NCI-H345 treated with DMSO at 0.1 percent for 48 hours (cell line): Measurements from ENCODE around the gene FAM89B.

Experiments used
- DNase-seq: peaks from one replicate; lab custom pipeline; 2025; ENCODE audit not compliant: unreplicated experiment; lab: John Stamatoyannopoulos, UW

FAM89B gene

DNA sequence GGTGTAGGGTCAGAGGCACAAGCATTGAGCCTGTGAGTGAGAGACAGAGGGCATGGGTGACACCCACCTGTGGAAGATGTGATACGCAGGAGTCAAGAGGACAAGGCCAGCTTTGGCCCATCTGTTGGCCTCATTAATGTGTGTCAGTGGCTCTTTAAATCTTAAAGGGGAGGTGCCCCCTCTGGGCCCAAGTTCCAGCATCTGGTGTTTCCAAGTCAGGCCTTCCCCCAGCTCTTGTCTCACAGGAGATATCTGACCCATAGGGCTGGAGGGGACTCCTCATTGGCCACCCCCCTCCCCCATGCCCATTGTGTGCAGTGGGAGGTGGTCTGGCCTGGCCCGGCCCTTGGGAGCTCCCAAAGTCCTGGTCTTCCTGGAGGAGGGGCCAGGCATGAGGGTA is 14.3 kb downstream of the FAM89B start:
- no peak for DNase-seq

DNA sequence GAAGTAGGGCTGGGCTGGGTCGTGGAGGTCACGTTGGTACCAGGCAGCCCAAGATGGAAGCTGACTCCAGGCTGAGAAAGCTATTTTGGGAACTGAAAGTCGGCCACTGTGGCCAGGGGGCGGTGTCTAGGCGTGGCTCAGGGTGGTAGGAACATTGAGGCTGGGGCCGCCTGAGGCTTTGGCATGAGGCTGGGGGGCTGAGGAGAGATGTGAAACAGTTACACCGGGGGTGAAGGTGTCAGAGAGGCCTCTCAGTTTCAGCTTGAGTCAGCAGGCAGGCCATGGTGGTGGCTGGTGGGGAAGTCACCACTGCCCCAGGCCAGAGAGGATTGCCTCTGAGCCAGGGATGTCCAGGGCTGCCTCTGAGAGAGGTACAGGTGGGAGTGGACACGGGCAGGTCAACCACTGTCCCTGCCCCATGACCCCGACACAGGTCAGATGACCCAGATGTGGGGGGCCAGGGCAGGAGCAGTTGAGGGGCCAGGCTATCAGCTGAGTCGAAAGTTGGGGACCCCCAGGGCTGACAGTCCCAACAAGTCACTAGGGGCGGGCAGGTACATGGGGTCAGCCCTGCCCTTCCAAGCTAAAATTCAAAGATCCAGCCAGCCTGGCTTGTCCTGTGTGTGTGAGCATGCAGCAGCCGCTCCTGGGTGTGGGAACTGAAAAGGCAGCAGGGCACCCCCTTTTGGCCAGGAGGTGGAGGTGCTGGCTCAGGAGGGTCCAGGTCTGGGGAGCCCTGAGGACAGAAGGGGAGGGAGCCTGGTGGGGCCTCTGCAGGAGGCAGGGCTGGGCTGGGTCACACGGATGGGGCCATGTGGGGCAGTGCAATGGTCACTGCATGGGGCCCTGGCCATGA is 16.1 kb downstream of the FAM89B start:
- no peak for DNase-seq

DNA sequence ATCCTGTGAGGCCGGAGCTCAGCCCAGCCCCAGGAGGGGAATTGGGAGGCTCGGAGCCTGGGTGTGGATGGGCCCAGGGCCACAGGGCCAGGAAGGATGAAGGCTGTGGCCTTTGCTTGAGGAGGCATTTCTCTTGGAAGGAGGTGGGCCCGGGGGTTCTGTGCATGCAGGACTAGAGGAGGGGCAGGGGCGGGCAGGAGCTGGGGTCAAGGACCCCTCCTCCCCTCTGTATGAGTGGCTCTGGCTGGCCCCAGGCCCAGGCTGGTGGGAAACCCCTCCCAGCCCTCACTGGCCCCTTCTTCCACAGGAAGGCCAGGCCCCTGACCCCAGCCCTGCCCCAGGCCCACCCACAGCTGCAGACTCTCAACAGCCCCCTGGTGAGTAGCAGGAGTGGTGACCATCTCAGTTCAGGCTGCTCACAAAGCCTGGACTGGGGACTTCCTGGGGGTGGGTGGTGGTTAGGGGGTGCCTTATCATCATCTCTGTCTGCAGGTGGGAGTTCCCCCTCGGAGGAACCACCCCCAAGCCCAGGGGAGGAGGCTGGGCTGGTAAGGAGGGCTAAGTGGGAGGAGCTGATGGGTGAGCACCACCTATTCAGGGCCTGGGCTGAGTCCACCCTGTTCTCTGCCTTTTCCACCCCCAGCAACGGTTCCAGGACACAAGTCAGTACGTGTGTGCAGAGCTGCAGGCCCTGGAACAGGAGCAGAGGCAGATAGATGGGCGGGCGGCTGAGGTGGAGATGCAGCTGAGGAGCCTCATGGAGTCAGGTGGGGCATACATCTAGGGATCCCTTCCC is 17.3 kb downstream of the FAM89B start:
- DNase-seq = no peak

DNA sequence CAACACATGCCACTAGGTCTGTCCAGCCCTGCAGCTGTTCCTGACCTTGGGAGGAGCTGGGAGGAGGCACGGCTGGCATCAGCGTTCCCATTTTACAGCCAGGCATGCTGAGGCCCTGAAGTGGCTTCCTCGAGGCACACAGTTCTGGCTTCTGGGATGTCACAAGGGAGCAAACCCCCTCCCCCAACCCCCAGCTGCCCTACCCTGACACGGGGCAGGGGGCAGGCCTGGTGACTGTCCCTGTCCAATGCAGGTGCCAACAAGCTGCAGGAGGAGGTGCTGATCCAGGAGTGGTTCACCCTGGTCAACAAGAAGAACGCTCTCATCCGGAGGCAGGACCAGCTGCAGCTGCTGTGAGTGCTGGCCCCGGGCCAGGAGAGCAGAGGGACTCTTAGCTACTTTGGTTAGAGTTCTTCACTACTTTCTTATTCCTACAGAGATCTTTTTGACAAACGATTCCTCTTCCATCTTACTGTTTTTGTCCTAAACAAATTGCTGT is 18.0 kb downstream of the FAM89B start:
- no peak for DNase-seq

DNA sequence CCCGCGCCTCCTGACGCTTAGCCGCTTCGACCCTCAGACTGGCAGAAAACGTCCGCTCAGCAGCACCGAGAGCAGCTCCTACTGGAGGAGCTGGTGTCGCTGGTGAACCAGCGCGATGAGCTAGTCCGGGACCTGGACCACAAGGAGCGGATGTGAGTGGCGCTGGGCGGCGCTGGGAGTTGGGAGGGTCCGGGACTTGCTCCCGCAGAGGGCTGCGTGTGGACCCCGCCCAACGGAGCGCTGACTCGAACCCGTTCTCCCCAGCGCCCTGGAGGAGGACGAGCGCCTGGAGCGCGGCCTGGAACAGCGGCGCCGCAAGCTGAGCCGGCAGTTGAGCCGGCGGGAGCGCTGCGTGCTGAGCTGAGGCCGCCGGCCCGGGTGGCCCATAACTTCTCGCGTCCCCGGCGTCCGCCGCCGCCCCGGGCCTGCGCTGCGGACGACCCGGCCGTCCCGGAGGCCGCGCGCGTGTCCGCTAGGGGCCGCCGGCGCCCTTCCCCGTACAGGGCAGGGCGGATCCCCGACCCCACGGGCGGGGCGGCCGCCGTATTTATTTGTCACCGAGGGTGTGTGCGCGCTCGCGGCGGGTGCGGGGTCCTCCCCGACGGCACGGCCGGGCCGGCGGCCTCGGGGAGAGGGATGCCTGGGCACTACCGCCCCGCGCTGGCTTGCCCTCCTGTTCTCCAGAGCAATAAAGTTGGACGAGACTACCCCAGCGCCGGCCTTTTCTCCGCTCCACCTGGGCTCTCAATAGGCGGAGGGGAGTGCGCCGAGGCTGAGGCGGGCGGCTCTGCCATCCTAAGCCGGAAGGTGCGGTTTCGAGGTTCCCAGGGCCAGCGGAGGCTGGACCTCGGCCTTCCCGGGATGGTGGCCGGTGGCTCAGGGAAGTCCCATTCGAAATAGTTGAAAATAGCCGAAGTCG is 19.9 kb downstream of the FAM89B start:
- DNase-seq = no peak

DNA sequence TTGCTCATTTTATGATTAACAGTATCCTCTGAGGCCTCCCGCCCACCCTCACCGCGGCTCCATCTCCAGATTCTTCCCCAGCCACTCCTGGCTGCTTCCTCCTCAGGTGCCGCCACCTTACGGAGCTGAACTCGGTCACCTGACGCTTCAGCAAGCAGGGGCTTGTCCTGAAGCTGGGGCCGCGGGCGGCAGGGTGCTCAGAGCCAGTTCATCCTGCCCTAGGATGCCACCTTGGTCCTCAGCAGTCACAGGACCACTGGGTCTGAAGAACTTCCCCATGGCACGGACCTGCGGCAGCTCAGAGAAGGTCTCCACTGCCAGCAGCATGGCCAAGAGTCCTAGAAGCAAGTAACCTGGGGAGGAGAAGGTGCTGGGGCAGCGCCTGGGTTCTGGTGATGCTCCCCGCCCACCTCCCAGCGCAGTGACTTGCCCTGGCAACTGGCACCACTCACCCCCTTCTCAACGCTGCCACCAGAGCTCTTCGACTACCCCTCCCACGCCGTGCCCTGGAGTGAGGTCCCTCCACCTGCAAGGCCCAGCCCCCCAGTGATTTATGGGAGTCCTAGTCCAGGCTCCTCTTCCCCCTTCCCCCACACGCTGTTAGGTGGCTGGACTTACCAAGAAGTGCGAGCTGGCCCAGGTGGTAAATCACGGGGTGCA is 20.6 kb downstream of the FAM89B start:
- no peak for DNase-seq

DNA sequence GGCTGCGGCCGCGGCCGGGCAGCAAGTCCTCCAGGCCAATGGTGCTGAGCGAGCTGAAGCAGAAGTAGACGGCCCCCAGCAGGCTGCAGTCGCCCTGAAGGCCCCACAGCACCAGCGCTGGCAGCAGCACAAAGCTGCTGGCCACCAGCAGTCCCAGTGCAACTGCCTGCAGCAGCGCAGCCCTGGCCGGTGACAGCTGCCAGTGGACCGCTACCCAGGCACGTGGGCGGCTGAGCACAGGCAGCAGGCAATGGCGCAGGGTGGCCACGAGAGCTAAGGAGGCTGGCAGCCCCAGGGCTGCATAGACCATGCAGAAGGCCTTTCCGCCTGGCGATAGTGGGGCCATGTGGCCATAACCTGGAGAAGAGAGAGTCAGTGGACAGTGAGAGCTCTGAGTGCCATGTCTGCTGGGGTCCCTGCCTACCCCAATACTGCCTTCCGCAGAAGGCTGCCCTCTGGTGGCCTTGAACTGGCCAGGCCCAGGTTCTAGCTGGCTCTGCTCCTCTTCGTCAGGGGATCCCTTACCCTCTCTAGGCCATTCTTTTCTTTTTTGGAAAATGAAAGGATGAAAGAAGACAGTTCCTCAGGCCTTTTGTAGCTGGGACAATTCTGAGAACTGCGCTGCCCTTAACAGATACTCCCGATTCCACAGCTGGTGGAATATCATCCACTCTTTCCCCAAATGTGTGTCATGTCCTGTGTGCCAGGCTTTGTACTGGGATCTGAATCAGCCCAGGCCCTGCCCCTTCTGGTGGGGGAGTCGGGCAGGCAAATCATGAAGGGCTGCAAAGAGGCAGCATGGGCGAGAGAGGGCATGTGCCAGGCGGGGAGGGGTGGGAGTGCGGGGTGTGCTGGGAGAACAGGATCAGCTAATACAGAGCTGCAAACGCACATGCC is 21.4 kb downstream of the FAM89B start:
- no peak for DNase-seq

DNA sequence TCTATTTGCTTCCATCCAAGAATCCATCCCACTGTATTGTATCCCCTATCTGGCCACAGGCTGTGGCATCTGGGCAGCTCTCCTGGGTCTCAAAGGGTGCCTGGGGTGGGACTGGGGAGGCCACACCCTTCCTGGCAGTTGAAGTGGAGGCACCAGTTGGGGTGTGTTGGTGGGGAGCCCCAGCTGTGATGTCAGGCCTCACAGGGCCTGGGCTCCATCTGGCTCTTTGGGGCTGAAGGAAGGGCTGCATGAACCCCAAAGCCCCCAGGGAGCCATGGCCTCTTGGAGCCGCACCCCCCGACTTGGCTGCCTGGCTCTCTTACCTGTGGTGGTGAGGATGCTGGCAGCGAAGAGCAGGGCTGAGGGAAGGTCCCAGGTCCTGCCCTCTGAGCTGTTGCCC is 22.8 kb downstream of the FAM89B start:
- DNase-seq = no peak

DNA sequence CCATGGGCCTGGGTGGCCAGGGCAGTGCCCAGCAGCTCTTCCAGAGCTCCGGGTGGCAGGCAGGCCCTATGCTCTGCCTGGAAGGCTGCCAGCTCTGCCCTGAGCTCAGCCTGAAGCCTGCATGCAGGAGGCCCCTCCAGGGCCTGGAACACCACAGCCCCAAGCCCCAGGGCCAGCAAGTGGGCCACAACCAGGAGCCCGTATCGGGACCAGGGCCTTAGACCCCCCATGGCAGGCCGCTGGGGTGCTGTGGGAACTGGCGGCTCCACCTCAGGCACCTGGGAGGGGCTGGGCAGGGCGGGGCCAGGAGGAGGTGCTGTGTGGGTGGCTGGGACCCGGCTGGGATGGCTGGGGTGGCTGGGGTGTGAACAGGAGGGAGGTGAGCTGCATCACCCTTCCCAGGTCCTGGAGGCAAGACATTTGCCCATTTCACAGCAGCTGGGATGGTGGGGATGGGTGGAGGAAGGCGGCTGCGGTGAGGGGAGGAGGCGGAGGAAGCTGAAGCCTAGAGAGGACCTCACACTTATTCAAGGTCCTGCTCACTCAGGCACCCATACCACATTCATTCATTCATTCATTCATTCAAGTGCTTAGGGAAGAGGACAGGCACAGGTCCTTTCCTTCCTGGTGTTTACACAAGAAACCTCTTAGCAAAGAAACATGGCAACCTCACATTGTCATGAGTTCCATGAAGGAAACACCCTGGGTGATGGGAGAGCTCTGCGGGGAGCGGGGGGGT is 23.4 kb downstream of the FAM89B start, which contains the start of gene KCNK7:
Gene KCNK7, minus strand, starts transcription at position 258 of the 739 bp plus-strand sequence. Its CDS starts 28 bp downstream, at position 230.
- no peak for DNase-seq

DNA sequence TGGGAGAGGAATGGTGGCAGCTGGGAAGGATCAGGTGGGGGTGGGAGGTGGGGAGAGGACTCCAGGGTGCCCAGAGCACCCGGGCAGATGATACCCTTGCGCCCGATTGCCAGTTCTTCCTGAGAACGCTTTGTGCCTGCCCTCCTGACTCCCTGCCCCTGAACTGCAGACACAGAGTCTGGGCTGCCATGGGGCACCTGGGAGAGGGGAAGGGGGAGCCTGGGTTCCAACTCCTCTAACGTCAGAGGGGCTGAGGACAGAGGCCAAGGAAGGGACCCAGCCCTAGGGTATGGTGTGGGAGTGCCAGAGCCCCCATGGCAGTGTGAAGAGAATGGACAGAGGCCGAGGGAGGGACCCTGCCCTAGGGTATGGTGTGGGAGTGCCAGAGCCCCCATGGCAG is 24.2 kb downstream of the FAM89B start:
- no peak for DNase-seq

DNA sequence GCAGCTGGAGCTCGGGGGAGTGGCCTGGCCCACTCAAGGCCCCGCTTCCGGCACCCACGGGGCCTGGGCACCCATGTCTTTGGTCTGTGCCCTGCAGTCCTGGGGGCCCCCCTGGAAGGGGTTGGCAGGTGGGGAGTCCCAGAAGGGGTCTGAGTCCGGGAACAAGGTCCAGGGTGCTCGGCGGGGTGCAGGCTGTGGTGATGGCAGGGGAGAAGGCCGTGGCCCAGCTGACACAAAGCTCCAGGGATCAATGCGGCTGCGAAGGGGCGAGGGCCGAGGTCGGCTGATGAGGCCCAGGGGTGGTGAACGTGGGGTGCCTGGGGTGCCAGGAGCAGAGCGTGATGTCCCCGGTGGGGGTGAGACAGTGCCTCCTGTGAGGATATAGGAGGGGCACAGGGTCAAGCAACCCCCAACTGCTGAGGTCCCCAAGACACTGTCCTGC is 25.9 kb downstream of the FAM89B start:
- no peak for DNase-seq

DNA sequence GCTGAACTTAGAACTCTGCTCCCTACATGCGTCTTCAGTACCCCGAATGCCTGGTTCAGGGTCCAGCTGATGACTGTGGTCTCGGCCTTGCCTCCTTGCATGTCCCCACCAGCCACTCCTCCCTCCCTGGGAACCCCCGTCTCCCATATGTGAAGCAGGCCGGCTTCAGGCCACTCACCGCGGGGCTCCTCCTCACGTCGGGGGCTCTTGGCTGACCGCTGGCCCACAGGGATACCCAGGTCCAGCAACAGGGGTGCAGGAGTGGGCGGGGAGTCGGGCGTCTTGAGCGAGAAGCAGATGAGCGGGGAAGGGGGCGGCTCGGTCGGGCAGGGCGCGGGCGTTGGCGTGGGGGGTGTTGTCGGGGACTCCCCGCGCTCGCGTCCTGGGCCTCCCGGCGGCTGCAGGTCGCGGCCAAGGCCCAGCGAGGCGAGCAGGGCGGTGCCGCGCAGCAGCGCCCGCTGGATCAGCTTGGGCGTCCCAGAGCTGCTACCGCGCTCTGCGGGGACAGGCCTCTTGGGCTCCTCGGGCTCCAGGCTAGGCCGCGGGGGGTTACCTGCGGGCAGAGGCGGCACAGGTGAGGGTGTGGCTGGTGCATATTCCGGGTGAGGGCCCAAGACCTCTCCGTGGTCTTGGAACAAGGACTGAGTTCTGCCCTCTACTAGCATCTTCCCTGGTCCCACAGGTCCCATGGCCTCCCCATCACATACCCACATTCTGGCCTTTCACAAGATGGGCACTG is 27.0 kb downstream of the FAM89B start:
- DNase-seq = no peak

DNA sequence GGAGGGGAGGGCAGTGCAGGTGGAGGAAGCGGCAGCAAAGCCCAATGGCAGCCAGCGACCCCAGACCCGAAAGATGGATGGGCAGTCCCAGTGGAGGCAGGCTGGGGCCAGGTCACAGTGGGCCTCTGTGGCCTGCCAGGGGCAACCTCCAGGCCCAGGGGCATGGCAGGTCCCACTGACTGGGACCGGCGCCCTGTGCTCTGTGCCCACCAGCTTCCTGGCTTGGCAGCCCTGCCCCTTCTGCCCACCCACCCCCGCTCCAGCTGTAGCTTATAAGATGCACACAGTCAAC is 27.6 kb downstream of the FAM89B start:
- DNase-seq = no peak

DNA sequence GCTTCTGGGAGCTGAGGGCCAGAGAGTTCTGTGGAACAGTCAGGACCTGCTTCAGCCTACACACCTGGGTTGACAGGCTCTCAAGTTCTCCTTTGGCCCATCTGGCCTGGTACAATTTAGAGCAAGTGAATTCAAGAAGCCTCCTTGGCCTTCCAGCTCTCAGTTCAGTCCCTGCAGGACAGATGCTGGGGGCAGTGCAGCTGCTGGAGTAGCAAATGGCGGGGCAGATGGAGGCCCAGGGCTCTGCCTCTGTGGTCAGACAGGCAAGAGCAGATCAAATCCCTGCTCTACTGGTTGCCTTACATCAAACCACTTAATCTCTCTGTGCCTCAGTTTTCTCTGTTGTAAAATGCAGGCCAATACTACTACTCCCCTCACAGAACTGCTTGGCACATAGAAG is 31.9 kb downstream of the FAM89B start:
- DNase-seq = no peak

DNA sequence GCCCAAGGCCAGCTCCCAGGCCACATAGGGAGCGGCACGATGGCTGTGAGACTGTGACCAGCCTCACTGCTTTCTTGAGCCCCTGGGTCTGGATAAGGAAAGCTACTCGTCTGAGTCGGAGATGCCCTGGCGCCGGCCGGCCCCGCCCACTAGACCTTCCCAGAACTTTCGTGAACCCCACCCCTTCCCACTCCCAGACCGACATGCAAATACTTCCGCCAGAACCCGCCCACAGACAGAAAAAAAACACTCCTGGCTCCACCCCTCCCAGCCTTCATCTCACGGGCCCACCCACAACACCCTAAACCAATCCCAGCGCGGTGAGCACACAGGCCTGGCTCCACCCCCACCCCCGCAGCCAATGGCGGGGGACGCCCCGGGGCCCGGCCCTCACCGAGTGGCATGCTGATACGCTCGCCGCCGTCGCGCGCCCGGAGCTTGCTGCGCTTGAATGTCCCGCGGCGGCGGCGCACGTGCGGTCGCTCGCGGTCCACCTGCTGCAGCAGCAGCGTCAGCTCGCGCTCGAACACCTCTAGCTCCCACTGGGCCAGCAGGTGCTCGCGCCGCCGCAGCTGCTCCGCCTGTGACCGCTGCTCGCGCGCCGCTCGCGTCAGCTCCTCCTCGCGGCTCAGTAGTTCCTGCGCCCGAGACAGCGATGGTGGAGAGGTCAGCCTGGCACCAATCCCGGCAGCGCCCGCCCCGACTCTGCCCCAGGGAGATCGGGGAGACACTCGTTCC is 34.7 kb downstream of the FAM89B start:
- no peak for DNase-seq

DNA sequence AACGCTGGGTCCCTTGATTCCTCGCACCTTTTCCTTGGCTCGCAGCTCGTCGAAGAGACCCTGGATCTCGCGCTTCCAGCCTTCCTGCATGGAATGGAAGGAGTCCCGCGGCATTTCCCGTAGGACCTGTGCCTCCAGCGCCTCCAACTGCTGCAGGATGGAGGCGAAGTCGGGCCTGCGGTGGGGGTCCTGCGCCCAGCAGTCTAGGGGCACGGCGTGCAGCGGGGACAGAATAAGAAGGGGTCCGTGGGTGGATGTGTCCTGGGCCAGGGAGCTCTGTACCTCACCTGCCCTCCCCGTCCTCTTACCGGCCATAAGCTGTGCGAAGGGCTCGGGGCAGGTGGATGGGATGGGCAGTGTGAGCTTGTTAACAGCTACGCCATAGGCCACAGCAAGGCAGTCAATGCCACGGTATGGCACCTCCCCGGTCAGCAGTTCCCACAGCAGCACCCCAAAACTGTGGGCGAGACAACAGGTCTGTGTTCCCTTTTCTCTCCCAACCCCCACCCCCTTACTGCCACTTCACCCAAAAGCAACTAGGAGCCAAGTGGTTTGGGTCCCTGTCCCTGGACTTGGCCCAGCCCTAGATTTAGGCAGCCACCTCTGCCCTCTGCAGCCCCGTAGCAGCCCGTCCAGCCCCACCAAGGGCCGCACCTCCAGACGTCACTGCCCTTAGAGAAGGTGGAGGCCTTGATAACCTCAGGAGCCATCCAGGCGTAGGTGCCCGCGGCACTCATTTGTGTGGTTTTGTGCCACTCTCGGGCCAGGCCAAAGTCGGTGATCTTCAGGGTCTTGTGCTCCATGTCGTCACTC is 35.5 kb downstream of the FAM89B start:
- no peak for DNase-seq

DNA sequence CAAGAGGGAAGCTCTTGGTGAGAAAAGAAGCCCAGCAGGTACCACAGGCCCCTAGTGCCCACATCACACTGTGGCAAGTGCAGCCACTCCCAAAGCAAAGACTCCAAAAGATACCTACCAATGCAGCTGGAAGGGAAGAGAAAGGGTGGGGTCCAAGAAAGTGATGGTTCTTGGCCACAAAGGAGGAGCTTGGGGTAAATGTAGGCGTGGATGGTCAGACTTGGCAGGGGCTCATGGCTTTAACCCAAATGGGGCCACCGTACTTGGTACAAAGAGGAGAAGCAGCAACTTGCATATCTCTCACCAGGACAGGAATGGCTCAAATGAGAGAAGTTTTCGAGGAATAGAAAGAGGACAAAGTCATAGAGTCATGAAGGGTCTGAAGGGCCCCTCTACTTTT is 36.9 kb downstream of the FAM89B start:
- DNase-seq = no peak
